Gastroesophageal sphincter (tissue), 3 donors: ENCODE measurements around the gene PARD3B.

Experiments used
- EP300 ChIP-seq: sonication (generic); formaldehyde crosslinking; IDR thresholded peaks from one replicate; pipeline ENCODE4 v1.6.1; 2017; ENCODE audit warnings: antibody characterized with exemption, mild to moderate bottlenecking
- POLR2A ChIP-seq, 2 donors: fragments of 450-650 bp; IDR thresholded peaks; one replicate each; pipeline ENCODE4 v1.6.1; 2017; ENCODE audit warnings: antibody characterized with exemption in 2 of 2, mild to moderate bottlenecking in 2 of 2, moderate library complexity in 1 of 2
- TF ChIP-seq, protein P1 (sequence below), 4 experiments: fragments of 200-600 bp in 2 of 4; fragments of 450-650 bp in 2 of 4; sonication (generic) in 1 of 4; IDR thresholded peaks; one replicate each; pipeline ENCODE4 v1.5.1; 2017 to 2019; ENCODE audit warnings: antibody characterized with exemption in 4 of 4, mild to moderate bottlenecking in 2 of 4, moderate library complexity in 2 of 4

GRCh38 chr2:204611017-204611631, 65.8 kb downstream of the PARD3B start:
- TF ChIP-seq, protein P1, sequence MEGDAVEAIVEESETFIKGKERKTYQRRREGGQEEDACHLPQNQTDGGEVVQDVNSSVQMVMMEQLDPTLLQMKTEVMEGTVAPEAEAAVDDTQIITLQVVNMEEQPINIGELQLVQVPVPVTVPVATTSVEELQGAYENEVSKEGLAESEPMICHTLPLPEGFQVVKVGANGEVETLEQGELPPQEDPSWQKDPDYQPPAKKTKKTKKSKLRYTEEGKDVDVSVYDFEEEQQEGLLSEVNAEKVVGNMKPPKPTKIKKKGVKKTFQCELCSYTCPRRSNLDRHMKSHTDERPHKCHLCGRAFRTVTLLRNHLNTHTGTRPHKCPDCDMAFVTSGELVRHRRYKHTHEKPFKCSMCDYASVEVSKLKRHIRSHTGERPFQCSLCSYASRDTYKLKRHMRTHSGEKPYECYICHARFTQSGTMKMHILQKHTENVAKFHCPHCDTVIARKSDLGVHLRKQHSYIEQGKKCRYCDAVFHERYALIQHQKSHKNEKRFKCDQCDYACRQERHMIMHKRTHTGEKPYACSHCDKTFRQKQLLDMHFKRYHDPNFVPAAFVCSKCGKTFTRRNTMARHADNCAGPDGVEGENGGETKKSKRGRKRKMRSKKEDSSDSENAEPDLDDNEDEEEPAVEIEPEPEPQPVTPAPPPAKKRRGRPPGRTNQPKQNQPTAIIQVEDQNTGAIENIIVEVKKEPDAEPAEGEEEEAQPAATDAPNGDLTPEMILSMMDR (IDR thresholded peaks at IDR 0.05) = no peak
- no peak for TF ChIP-seq POLR2A (IDR thresholded peaks at IDR 0.05)
- TF ChIP-seq EP300 = no peak
